Fibroblast of mammary gland (primary cell): ENCODE results near the gene PLEKHG5.

Experiments used
- DNase-seq: peaks from one replicate; pipeline ENCODE4 v3.0.0-alpha.2; 2010; ENCODE audit warnings: low read depth
- H3K4me3 ChIP-seq: 2 replicates; pipeline ENCODE4 v1.5.1; 2011; ENCODE audit warnings: low read depth, mild to moderate bottlenecking, low read length, moderate library complexity; ENCODE audit not compliant: control insufficient read depth
- CTCF ChIP-seq: conservative IDR thresholded peaks from 2 replicates; pipeline ENCODE4 v1.5.1; 2011; ENCODE audit warnings: low read depth, low read length, inconsistent platforms; ENCODE audit not compliant: control insufficient read depth, insufficient read depth

Gene PLEKHG5

GRCh38 chr1:6519491-6519934 is 28.0 kb upstream of the PLEKHG5 start:
- H3K4me3 ChIP-seq: no peak overlapping the region
- no peak for DNase-seq
- no peak for TF ChIP-seq CTCF

GRCh38 chr1:6517435-6517851 is 26.0 kb upstream of the PLEKHG5 start:
- TF ChIP-seq CTCF: no peak
- no peak overlapping the region for H3K4me3 ChIP-seq
- no peak for DNase-seq

GRCh38 chr1:6515771-6516170 is 24.3 kb upstream of the PLEKHG5 start:
- no peak for DNase-seq
- H3K4me3 ChIP-seq: no peak overlapping the region
- TF ChIP-seq CTCF: no peak

GRCh38 chr1:6513320-6513801 is 21.9 kb upstream of the PLEKHG5 start:
- H3K4me3 ChIP-seq: no peak overlapping the region
- no peak for DNase-seq
- TF ChIP-seq CTCF: no peak

- DNase-seq: no peak
- TF ChIP-seq CTCF: no peak
- H3K4me3 ChIP-seq: no peak overlapping the region
Measured at GRCh38 chr1:6512908-6513280, 21.4 kb upstream of the PLEKHG5 start.

- H3K4me3 ChIP-seq: no peak overlapping the region
- no peak for DNase-seq
- TF ChIP-seq CTCF: no peak
Measured at GRCh38 chr1:6512245-6512907, 20.9 kb upstream of the PLEKHG5 start.
